Activated T-cell treated with anti-CD3 and anti-CD28 coated beads, Interleukin-2, amount 50 U/mL, for 72 hours (primary cell): ENCODE results near the gene TBKBP1. TPM values are rescaled to one million over a fixed set of nuclear protein-coding genes. Genes with fewer than 3 reads are reported as not detected.

Experiments
- ATAC-seq, 2 donors: fragments of 150-1000 bp; cut with Tn5 transposase; replicated peaks in 1 of 2; 2 replicates each; pipeline ENCODE4 v1.10.0; 2021; ENCODE audit warnings: moderate library complexity in 2 of 2, mild to moderate bottlenecking in 1 of 2
- DNase-seq, 2 donors: peaks; one replicate each; pipeline ENCODE4 v3.0.0; 2021 to 2022; ENCODE audit warnings: mixed read lengths in 1 of 2
- H3K27ac Mint-ChIP-seq: one replicate; pipeline ENCODE4 v1.8.0; 2022; ENCODE audit warnings: mild to moderate bottlenecking, moderate library complexity, mixed read lengths
- H3K27me3 Mint-ChIP-seq: one replicate; pipeline ENCODE4 v1.8.0; 2022; ENCODE audit warnings: low read depth, mixed read lengths
- H3K36me3 Mint-ChIP-seq, 2 donors: one replicate each; pipeline ENCODE4 v1.8.0; 2022; ENCODE audit warnings: mixed read lengths in 2 of 2, mild to moderate bottlenecking in 1 of 2; ENCODE audit not compliant: insufficient read depth in 2 of 2
- H3K4me1 Mint-ChIP-seq: one replicate; pipeline ENCODE4 v1.8.0; 2022; ENCODE audit warnings: low read depth, mixed read lengths
- H3K4me3 Mint-ChIP-seq, 2 donors: one replicate each; pipeline ENCODE4 v1.8.0; 2022; ENCODE audit warnings: mild to moderate bottlenecking in 2 of 2, mixed read lengths in 2 of 2, moderate library complexity in 2 of 2
- H3K9me3 Mint-ChIP-seq, 2 donors: one replicate each; pipeline ENCODE4 v1.8.0; 2022; ENCODE audit warnings: mixed read lengths in 2 of 2
- total RNA-seq, 2 donors: library from RNA; stranded (reverse); gene quantifications; one replicate each; pipeline ENCODE4 v1.2.3, GENCODE V29; 2022

TBKBP1 gene
- total RNA-seq, 2 donors from 2014 or later, result 24.2 to 28.7 TPM

- no peaks in the 10 kb centered on the region for H3K27me3 Mint-ChIP-seq
- peak overlapping the region in 1 of 2 donors; percentile 15 for H3K4me3 Mint-ChIP-seq
- H3K9me3 Mint-ChIP-seq, result no peaks in the 10 kb centered on the region
- H3K27ac Mint-ChIP-seq, result no peak overlapping the region
- DNase-seq (no peak), ATAC-seq (no peak)
- peaks cover 69% of the 10 kb centered on the region for H3K4me1 Mint-ChIP-seq
- peaks cover 2 to 4% of the 10 kb centered on the region in 2 donors for H3K36me3 Mint-ChIP-seq
Observed at GRCh38 chr17:47696717-47697642, 3.0 kb downstream of the TBKBP1 start.

- H3K9me3 Mint-ChIP-seq, result no peaks in the 10 kb centered on the region
- ATAC-seq (no peak), DNase-seq (no peak)
- H3K27me3 Mint-ChIP-seq, result no peaks in the 10 kb centered on the region
- no peak overlapping the region for H3K27ac Mint-ChIP-seq
- H3K4me3 Mint-ChIP-seq, result no peak overlapping the region
- peaks cover 2 to 4% of the 10 kb centered on the region in 2 donors for H3K36me3 Mint-ChIP-seq
- peaks cover 69% of the 10 kb centered on the region for H3K4me1 Mint-ChIP-seq
Observed at GRCh38 chr17:47697906-47698711, 4.1 kb downstream of the TBKBP1 start.

- Mint-ChIP-seq H3K27me3 (no peaks in the 10 kb centered on the region), H3K9me3 (no peaks in the 10 kb centered on the region), H3K36me3 (peaks cover 0 to 2% of the 10 kb centered on the region in 2 donors), H3K4me1 (peaks cover 71% of the 10 kb centered on the region), H3K4me3 (peak overlapping the region in 1 of 2 donors; percentile 20), H3K27ac (no peak overlapping the region)
- ATAC-seq (peak; percentile 37 to 43), DNase-seq (peak; percentile 79 to 86)
Observed at GRCh38 chr17:47698749-47699535, 5.0 kb downstream of the TBKBP1 start.

GRCh38 chr17:47699536-47699840 is 5.5 kb downstream of the TBKBP1 start:
- Mint-ChIP-seq H3K9me3 (no peaks in the 10 kb centered on the region), H3K4me1 (peaks cover 77% of the 10 kb centered on the region), H3K27ac (no peak overlapping the region), H3K36me3 (peaks cover 0 to 2% of the 10 kb centered on the region in 2 donors), H3K27me3 (no peaks in the 10 kb centered on the region), H3K4me3 (no peak overlapping the region)
- DNase-seq (no peak), ATAC-seq (no peak)

- ATAC-seq, result peak; percentile 3 to 38
- no peak for DNase-seq
- peak overlapping the region; percentile 83 for H3K27ac Mint-ChIP-seq
Observed at GRCh38 chr17:47700471-47701449, 6.8 kb downstream of the TBKBP1 start.

GRCh38 chr17:47701608-47702007 is 7.6 kb downstream of the TBKBP1 start:
- DNase-seq, result no peak
- H3K4me1 Mint-ChIP-seq, result peaks cover 81% of the 10 kb centered on the region
- H3K4me3 Mint-ChIP-seq, result peak overlapping the region; percentile 21 to 60
- no peaks in the 10 kb centered on the region for H3K9me3 Mint-ChIP-seq
- H3K36me3 Mint-ChIP-seq, result peaks cover 0 to 2% of the 10 kb centered on the region in 2 donors
- ATAC-seq, result no peak
- peak overlapping the region; percentile 83 for H3K27ac Mint-ChIP-seq
- no peaks in the 10 kb centered on the region for H3K27me3 Mint-ChIP-seq

More at GRCh38 chr17:47700471-47701449, 6.8 kb downstream of the TBKBP1 start:
- peak overlapping the region; percentile 42 to 60 for H3K4me3 Mint-ChIP-seq
- no peaks in the 10 kb centered on the region for H3K9me3 Mint-ChIP-seq
- H3K27me3 Mint-ChIP-seq, result no peaks in the 10 kb centered on the region
- peaks cover 0 to 2% of the 10 kb centered on the region in 2 donors for H3K36me3 Mint-ChIP-seq
- H3K4me1 Mint-ChIP-seq, result peaks cover 79% of the 10 kb centered on the region

- no peak for ATAC-seq
- Mint-ChIP-seq H3K27ac (peak overlapping the region; percentile 78), H3K9me3 (no peaks in the 10 kb centered on the region), H3K36me3 (peaks cover 0 to 2% of the 10 kb centered on the region in 2 donors), H3K27me3 (no peaks in the 10 kb centered on the region), H3K4me1 (peaks cover 90% of the 10 kb centered on the region), H3K4me3 (peak overlapping the region; percentile 21 to 60)
- no peak for DNase-seq
Observed at GRCh38 chr17:47702391-47702995, 8.5 kb downstream of the TBKBP1 start.

GRCh38 chr17:47703191-47703591 is 9.2 kb downstream of the TBKBP1 start:
- ATAC-seq (peak; percentile 11 to 17), DNase-seq (peak; percentile 64 to 66)
- Mint-ChIP-seq H3K4me3 (peak overlapping the region; percentile 79 to 86), H3K9me3 (no peaks in the 10 kb centered on the region), H3K27ac (peak overlapping the region; percentile 98), H3K36me3 (peaks cover 0 to 2% of the 10 kb centered on the region in 2 donors), H3K4me1 (peaks cover 88% of the 10 kb centered on the region), H3K27me3 (no peaks in the 10 kb centered on the region)

- Mint-ChIP-seq H3K4me3 (peak overlapping the region; percentile 79 to 86), H3K27me3 (no peaks in the 10 kb centered on the region), H3K9me3 (no peaks in the 10 kb centered on the region), H3K36me3 (peaks cover 0 to 1% of the 10 kb centered on the region in 2 donors), H3K27ac (peak overlapping the region; percentile 98), H3K4me1 (peaks cover 83% of the 10 kb centered on the region)
- no peak for DNase-seq
- no peak for ATAC-seq
Observed at GRCh38 chr17:47703671-47704070, 9.7 kb downstream of the TBKBP1 start.

- DNase-seq (peak in 1 of 2 donors; percentile 61), ATAC-seq (peak in 1 of 2 donors; percentile 6)
- no peaks in the 10 kb centered on the region for H3K9me3 Mint-ChIP-seq
- no peaks in the 10 kb centered on the region for H3K27me3 Mint-ChIP-seq
- H3K4me3 Mint-ChIP-seq, result peak overlapping the region; percentile 79 to 86
- H3K36me3 Mint-ChIP-seq, result no peaks in the 10 kb centered on the region
- peaks cover 79% of the 10 kb centered on the region for H3K4me1 Mint-ChIP-seq
- peak overlapping the region; percentile 98 for H3K27ac Mint-ChIP-seq
Observed at GRCh38 chr17:47704116-47704515, 10.2 kb downstream of the TBKBP1 start.

GRCh38 chr17:47704736-47705135 is 10.8 kb downstream of the TBKBP1 start:
- Mint-ChIP-seq H3K36me3 (no peaks in the 10 kb centered on the region), H3K4me1 (peaks cover 73% of the 10 kb centered on the region)
- no peak for DNase-seq

More at GRCh38 chr17:47704736-47705135, 10.8 kb downstream of the TBKBP1 start:
- Mint-ChIP-seq H3K27ac (peak overlapping the region; percentile 98), H3K9me3 (no peaks in the 10 kb centered on the region), H3K27me3 (no peaks in the 10 kb centered on the region), H3K4me3 (peak overlapping the region; percentile 79 to 86)
- no peak for ATAC-seq
